Subcutaneous abdominal adipose tissue (tissue), 5 donors: Measurements from ENCODE around the gene MBOAT7.
"Not testable (repeated sequence)": the region's sequence is repeated elsewhere in the genome, so short reads cannot be mapped to it uniquely, and the experiment has no call there.

Experiments
- H3K27ac ChIP-seq: one replicate; pipeline ENCODE4 v1.7.0; 2013; ENCODE audit warnings: low read depth, mild to moderate bottlenecking, inconsistent platforms, low read length, moderate library complexity
- H3K27me3 ChIP-seq, 5 donors: one replicate each; pipeline ENCODE4 v1.7.0; 2013; ENCODE audit warnings: low read length in 5 of 5, inconsistent platforms in 1 of 5; ENCODE audit not compliant: control insufficient read depth in 5 of 5, insufficient read depth in 4 of 5
- H3K36me3 ChIP-seq, 5 donors: one replicate each; pipeline ENCODE4 v1.7.0; 2013; ENCODE audit warnings: low read length in 5 of 5; ENCODE audit not compliant: control insufficient read depth in 5 of 5, insufficient read depth in 5 of 5
- H3K4me1 ChIP-seq, 5 donors: one replicate each; pipeline ENCODE4 v1.7.0; 2013; ENCODE audit warnings: low read length in 5 of 5, mild to moderate bottlenecking in 3 of 5, moderate library complexity in 1 of 5; ENCODE audit not compliant: control insufficient read depth in 5 of 5, insufficient read depth in 5 of 5
- H3K4me3 ChIP-seq, 5 donors: one replicate each; pipeline ENCODE4 v1.7.0; 2013; ENCODE audit warnings: low read length in 5 of 5, low read depth in 1 of 5
- H3K9ac ChIP-seq, 5 donors: one replicate each; pipeline ENCODE4 v1.7.0; 2013; ENCODE audit warnings: low read length in 5 of 5, mild to moderate bottlenecking in 4 of 5, moderate library complexity in 3 of 5
- H3K9me3 ChIP-seq, 5 donors: one replicate each; pipeline ENCODE4 v1.7.0; 2013; ENCODE audit warnings: low read length in 5 of 5; ENCODE audit not compliant: control insufficient read depth in 5 of 5
- donor health status: healthy.
- donor health status: healthy.
- donor health status: healthy.
- donor health status: healthy.
- donor health status: healthy.

The MBOAT7 gene

DNA sequence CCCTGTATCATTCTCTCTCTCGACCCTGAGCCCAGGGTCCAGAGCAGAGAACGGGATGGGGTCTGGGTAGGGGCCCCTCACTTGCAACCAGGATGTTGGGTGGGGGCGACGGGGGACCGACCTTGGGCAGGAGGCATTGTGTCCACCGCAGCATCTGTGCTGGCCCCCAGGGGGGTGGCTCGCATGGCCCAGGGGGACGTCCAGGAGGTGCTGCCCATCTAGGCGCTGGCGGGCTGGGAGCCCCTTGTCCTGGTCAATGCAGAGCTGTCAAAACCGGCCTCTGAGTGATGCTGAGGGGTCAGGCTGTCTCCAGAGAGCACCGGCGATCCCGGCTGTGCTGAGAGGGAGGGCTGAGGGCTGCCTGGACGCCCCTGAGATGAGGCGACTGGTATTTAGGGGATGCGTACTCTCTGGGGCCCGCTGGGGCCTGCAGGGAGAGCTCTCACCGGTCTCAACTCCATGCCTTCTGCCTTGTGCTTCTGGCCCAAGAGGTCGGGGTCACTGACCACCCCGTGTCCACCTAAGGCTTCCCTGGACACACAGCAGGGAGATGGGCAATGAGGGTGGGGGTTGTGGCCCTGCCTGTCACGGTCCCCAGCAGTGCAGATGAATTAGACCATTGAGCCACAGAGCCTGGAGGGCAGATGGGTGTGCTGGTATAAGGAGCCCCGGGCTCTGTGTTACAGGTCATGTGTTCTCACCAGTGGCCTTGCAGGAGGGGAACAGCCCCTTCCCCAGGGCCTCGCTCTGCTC lies 19.9 kb upstream of the MBOAT7 start:
- H3K4me1 ChIP-seq: peaks cover 3 to 65% (median 46%) of the 10 kb centered on the region in 5 donors
- H3K9ac ChIP-seq: peak overlapping the region in 3 of 5 donors; percentile 2 to 31 (median 20)
- H3K27ac ChIP-seq: peak overlapping the region; percentile 46
- H3K9me3 ChIP-seq: no peaks in the 10 kb centered on the region
- H3K27me3 ChIP-seq: no peaks in the 10 kb centered on the region
- H3K4me3 ChIP-seq: no peak overlapping the region
- H3K36me3 ChIP-seq: peaks cover 7 to 43% (median 41%) of the 10 kb centered on the region in 5 donors

DNA sequence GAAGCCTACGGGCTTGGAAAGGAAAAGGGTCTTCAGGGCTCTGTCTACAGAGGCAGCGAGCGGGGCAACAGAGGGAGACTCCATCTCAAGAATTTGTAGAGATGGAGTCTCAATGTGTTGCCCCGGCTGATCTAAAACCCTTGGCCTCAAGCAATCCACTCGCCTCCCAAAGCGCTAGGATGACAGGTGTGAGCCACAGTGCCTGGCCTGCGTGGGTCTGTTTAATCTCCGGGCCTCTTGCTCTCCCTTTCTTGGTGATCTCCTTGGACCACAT lies 19.3 kb upstream of the MBOAT7 start:
- peak overlapping the region; percentile 46 for H3K27ac ChIP-seq

DNA sequence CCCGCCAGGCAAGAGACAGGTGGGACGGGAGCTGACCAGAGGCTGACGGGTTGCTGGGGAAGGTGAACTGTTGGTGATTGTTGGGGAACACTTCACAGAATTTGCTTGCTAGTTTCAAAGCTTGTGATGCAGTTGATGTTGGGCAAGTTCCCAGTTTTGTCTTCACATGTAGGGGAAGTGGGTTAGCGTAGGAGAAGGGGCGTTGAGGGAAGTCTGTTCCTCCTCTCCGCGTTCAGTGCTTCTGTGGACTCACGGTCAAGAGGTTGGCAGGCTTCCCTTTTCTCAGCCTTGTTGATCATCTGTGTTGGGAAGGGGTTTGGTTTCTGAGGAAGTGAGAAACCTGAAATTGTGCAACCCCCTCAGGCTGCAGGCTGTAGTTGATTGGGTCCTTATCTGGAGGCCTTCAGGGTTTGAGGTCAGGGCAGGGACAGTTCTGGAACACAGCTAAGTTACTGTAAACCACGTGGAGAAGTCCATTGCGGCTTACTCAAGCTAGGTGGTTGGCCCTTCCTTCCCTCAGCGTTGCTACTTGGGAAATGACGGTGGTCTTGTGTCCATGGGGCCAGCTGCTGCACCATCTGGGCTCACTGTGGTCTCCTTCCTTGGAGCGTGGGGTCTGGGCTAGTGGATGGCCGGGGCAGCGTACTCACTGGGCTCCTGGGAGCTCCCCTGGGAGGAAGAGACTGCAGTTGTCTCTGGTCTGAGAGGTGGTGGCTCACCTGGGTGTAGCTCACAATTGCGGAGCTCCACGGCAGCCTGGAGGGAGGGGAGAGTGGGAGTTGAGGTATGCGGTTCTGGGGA lies 18.8 kb upstream of the MBOAT7 start:
- Histone ChIP-seq H3K9ac (peak overlapping the region in 3 of 5 donors; percentile 35 to 68 (median 50)), H3K27me3 (no peaks in the 10 kb centered on the region), H3K9me3 (no peaks in the 10 kb centered on the region), H3K4me3 (peak overlapping the region in 1 of 5 donors; percentile 19), H3K36me3 (peaks cover 7 to 51% (median 47%) of the 10 kb centered on the region in 5 donors), H3K27ac (peak overlapping the region; percentile 46), H3K4me1 (peaks cover 3 to 72% (median 56%) of the 10 kb centered on the region in 5 donors)

More for the DNA sequence above, 19.3 kb upstream of the MBOAT7 start:
- Histone ChIP-seq H3K27me3 (no peaks in the 10 kb centered on the region), H3K4me3 (no peak overlapping the region), H3K9ac (peak overlapping the region in 1 of 5 donors; percentile 50), H3K4me1 (peaks cover 3 to 66% (median 51%) of the 10 kb centered on the region in 5 donors), H3K9me3 (no peaks in the 10 kb centered on the region), H3K36me3 (peaks cover 7 to 45% (median 42%) of the 10 kb centered on the region in 5 donors)

DNA sequence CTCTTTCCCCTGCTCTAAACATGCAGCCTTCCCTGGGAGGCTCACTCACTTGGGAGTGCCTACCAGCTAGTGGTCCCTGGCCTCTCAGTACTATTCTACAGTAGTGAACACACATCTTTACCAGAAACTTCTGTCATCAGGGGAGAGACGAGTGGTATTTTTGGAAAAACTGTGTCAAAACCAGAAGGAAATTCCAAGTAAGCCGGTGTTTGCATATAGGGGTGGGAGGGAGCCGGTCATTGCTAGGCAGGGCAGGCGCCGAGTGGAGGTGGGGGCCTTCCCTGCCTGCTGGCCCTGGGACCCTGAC lies 18.2 kb upstream of the MBOAT7 start:
- H3K36me3 ChIP-seq: peaks cover 10 to 56% (median 52%) of the 10 kb centered on the region in 5 donors
- H3K27ac ChIP-seq: peak overlapping the region; percentile 46
- H3K9ac ChIP-seq: peak overlapping the region in 2 of 5 donors; percentile 33 to 35
- H3K9me3 ChIP-seq: no peaks in the 10 kb centered on the region
- peak overlapping the region in 1 of 5 donors; percentile 19 for H3K4me3 ChIP-seq
- H3K4me1 ChIP-seq: peaks cover 3 to 77% (median 62%) of the 10 kb centered on the region in 5 donors
- H3K27me3 ChIP-seq: no peaks in the 10 kb centered on the region

DNA sequence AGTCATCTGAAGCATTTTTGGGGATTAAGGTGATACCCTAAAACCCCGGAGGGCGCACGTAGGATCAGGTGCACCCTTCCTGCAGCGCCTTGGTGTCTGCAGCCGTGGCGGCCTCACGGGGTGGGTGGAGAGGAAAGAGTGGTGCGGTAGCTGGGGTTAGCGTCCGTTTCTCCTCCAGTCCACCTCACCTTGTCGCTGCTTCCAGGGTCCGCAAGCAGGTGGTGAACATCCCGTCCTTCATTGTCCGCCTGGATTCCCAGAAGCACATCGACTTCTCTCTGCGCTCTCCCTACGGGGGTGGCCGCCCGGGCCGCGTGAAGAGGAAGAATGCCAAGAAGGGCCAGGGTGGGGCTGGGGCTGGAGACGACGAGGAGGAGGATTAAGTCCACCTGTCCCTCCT lies 17.8 kb upstream of the MBOAT7 start:
- H3K9me3 ChIP-seq, H3K27me3 ChIP-seq, H3K27ac ChIP-seq: not testable (repeated sequence)
- peak overlapping the region in 2 of 5 donors; percentile 33 to 60 for H3K9ac ChIP-seq
- peaks cover 3 to 82% (median 66%) of the 10 kb centered on the region in 5 donors for H3K4me1 ChIP-seq
- H3K4me3 ChIP-seq: peak overlapping the region in 1 of 5 donors; percentile 6
- peaks cover 14 to 61% (median 57%) of the 10 kb centered on the region in 5 donors for H3K36me3 ChIP-seq

DNA sequence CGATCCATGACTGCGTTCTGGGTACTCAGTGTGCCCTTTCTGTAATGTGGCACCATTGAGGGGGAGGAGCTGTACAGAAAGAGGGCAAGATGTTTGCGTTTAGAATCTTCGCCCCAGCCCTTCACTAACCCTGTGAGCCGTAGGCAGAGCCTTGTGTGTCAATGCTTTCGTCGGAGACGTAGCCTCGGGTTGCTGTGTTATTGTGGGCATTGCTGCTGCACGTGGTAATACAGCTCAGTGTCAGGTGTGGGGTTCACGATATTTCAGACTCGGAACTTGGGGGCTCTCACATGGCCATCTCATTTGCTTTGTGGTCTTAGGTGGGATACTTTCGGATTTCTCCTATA lies 17.4 kb upstream of the MBOAT7 start:
- no peaks in the 10 kb centered on the region for H3K9me3 ChIP-seq
- H3K27ac ChIP-seq: no peak overlapping the region
- peak overlapping the region in 1 of 5 donors; percentile 60 for H3K9ac ChIP-seq
- H3K4me1 ChIP-seq: peaks cover 3 to 85% (median 70%) of the 10 kb centered on the region in 5 donors
- peak overlapping the region in 2 of 5 donors; percentile 4 to 6 for H3K4me3 ChIP-seq
- peaks cover 14 to 64% (median 57%) of the 10 kb centered on the region in 5 donors for H3K36me3 ChIP-seq
- no peaks in the 10 kb centered on the region for H3K27me3 ChIP-seq

DNA sequence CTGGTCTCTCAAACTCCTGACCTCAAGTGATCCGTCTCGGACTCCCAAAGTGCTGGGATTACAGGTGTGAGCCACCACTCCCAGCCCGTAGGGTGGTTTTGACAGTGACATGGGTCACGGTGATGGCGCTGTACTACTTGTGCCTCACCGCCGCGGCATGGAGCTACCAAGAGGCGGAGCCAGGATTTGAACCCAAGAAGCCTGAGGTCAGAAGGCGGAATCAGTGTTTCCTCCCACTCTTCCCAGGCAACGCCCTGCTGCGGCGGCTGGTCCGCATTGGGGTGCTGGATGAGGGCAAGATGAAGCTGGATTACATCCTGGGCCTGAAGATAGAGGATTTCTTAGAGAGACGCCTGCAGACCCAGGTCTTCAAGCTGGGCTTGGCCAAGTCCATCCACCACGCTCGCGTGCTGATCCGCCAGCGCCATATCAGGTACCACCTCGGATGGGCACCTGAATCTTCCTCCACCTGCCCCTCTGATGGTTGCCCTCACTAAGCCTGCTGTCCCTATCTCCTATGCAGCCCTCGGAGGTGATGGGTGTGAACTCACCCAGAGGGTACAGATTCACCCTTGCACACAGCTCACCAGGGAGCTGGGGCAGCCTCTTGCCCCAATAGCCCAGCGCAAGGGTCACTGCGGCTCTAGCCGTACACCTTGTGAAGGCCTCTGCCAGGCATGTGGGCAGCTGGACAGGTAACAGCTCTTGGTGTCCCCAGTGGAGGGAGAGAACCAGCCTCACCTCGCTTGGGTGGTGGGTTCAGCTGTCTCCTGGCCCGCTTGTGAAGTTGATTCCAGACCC lies 16.9 kb upstream of the MBOAT7 start:
- Histone ChIP-seq H3K36me3 (peaks cover 14 to 66% (median 57%) of the 10 kb centered on the region in 5 donors), H3K9me3 (no peaks in the 10 kb centered on the region), H3K4me3 (peak overlapping the region in 2 of 5 donors; percentile 4 to 6), H3K27ac (no peak overlapping the region), H3K9ac (peak overlapping the region in 1 of 5 donors; percentile 60), H3K4me1 (peaks cover 7 to 91% (median 76%) of the 10 kb centered on the region in 5 donors), H3K27me3 (no peaks in the 10 kb centered on the region)

DNA sequence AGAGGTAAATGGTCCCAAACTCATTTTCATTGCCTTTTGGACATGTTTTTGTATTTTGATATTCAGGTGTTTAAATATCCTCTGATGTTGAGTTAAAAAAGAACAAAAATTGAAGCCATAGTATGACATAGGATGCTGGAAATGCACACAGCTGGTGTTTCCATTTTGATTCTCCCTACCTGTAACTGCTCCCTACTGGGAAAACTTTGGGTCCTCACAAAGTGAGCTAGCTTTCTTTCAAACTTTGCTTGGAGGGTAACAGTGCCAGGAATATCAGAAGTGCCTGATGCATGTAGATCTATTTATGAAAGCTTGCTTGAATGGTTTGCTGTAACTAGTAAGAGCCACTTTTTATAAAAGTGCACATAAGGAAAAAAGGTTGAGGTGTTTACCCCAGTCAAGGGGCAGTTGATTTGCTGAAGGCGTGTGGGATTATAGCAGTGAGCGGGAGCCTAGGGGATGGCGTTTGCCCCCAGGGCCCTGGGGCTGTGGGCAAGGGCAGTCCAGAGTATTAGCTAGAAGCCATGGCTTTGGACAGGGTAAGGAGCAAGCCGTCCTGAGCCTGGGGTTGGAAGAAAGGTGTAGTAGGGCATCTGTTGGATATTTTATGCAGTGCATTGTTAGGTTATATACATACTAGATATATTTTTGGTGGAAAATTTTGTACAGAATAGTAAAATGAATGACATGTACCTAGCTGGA lies 15.5 kb upstream of the MBOAT7 start:
- Histone ChIP-seq H3K4me3 (no peak overlapping the region), H3K9ac (peak overlapping the region in 1 of 5 donors; percentile 22), H3K9me3 (no peaks in the 10 kb centered on the region), H3K27ac (no peak overlapping the region), H3K27me3 (no peaks in the 10 kb centered on the region), H3K4me1 (peaks cover 9 to 86% (median 72%) of the 10 kb centered on the region in 5 donors), H3K36me3 (peaks cover 14 to 66% (median 57%) of the 10 kb centered on the region in 5 donors)

DNA sequence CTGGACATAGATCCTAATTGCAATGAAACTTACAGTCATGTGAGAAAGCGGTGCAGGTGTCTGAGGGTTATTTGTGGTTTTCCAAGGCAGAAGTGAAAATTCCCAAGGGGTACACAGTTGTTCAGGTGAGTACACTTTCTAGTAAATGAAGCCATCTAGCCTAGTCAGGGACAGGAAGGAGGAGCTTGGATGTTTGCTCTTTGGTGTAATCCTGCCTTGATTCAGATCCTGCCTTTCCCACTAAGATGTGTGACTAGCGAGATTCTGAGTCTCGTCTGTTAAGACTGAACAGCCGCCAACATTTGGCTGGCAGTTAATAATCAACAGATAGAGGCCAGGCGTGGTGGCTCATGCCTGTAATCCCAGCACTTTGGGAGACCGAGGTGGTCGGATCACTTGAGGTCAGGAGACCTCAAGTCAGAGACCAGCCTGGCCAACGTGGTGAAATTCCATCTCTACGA lies 13.8 kb upstream of the MBOAT7 start:
- Histone ChIP-seq H3K36me3 (peaks cover 14 to 63% (median 54%) of the 10 kb centered on the region in 5 donors), H3K4me1 (peaks cover 9 to 69% (median 59%) of the 10 kb centered on the region in 5 donors), H3K27ac (no peak overlapping the region), H3K27me3 (no peaks in the 10 kb centered on the region), H3K9ac (peak overlapping the region in 4 of 5 donors; percentile 6 to 45 (median 14)), H3K9me3 (no peaks in the 10 kb centered on the region), H3K4me3 (peak overlapping the region in 3 of 5 donors; percentile 18 to 40 (median 30))
